ENCODE results near the gene ASNSD1.
A peak's percentile ranks its signal among the peaks of the same experiment; 100 is the strongest.
"Not testable (repeated sequence)": the region's sequence is repeated elsewhere in the genome, so short reads cannot be mapped to it uniquely, and the experiment has no call there.

Gene ASNSD1

GRCh38 chr2:189648846-189649509 is 12.3 kb upstream of the ASNSD1 start:
- DNase-seq: no peak

GRCh38 chr2:189651284-189651683 is 10.0 kb upstream of the ASNSD1 start:
- DNase-seq: no peak

- DNase-seq: not testable (repeated sequence)
Observed at GRCh38 chr2:189653464-189653863, 7.8 kb upstream of the ASNSD1 start.

- DNase-seq: no peak
Observed at GRCh38 chr2:189654641-189655040, 6.6 kb upstream of the ASNSD1 start.

- DNase-seq: no peak
Observed at GRCh38 chr2:189657867-189658266, 3.4 kb upstream of the ASNSD1 start.

- no peak for DNase-seq
Observed at GRCh38 chr2:189658306-189659212, 2.7 kb upstream of the ASNSD1 start.

GRCh38 chr2:189659734-189660133 is 1.5 kb upstream of the ASNSD1 start:
- DNase-seq: no peak

GRCh38 chr2:189660803-189661147 is 484 bp upstream of the ASNSD1 start:
- no peak for DNase-seq

- no peak for DNase-seq
Observed at GRCh38 chr2:189661957-189662321, 680 bp downstream of the ASNSD1 start.

GRCh38 chr2:189662669-189663226 is 1.5 kb downstream of the ASNSD1 start:
- no peak for DNase-seq

GRCh38 chr2:189663319-189663718 is 2.1 kb downstream of the ASNSD1 start:
- not testable (repeated sequence) for DNase-seq

GRCh38 chr2:189669913-189670312 is 8.7 kb downstream of the ASNSD1 start:
- no peak for DNase-seq

GRCh38 chr2:189673661-189674373 is 12.6 kb downstream of the ASNSD1 start:
- DNase-seq: no peak

- DNase-seq: peak; percentile 78
Observed at GRCh38 chr2:189674374-189675112, 13.3 kb downstream of the ASNSD1 start, which contains the start of gene ANKAR. Gene ANKAR, plus strand, starts transcription at chr2:189674670. Its CDS starts 1,821 bp downstream, at chr2:189676491.

GRCh38 chr2:189676471-189676870 is 15.2 kb downstream of the ASNSD1 start:
- DNase-seq: no peak

GRCh38 chr2:189679226-189679625 is 18.0 kb downstream of the ASNSD1 start:
- no peak for DNase-seq

- no peak for DNase-seq
Observed at GRCh38 chr2:189681203-189681602, 19.9 kb downstream of the ASNSD1 start.

GRCh38 chr2:189681903-189682302 is 20.6 kb downstream of the ASNSD1 start:
- no peak for DNase-seq

- no peak for DNase-seq
Observed at GRCh38 chr2:189683348-189683747, 22.1 kb downstream of the ASNSD1 start.

- no peak for DNase-seq
Observed at GRCh38 chr2:189684811-189685210, 23.6 kb downstream of the ASNSD1 start.

- no peak for DNase-seq
Observed at GRCh38 chr2:189685540-189686229, 24.4 kb downstream of the ASNSD1 start.

GRCh38 chr2:189687796-189688195 is 26.5 kb downstream of the ASNSD1 start:
- DNase-seq: not testable (repeated sequence)
